Measurements from ENCODE around the gene SYNGR1.

GRCh38 chr22:39352306-39352891, 2.6 kb downstream of the SYNGR1 start:
- no peak for TF ChIP-seq EZH2phosphoT487 (IDR thresholded peaks at IDR 0.05; ENCODE audit: borderline replicate concordance, low read length)
- no peak for TF ChIP-seq CTCF (conservative IDR thresholded peaks at IDR 0.05; ENCODE audit: low read depth, low read length)

All from PC-3 (cell line).